Measurements from ENCODE around the gene PTPRM.

DNA sequence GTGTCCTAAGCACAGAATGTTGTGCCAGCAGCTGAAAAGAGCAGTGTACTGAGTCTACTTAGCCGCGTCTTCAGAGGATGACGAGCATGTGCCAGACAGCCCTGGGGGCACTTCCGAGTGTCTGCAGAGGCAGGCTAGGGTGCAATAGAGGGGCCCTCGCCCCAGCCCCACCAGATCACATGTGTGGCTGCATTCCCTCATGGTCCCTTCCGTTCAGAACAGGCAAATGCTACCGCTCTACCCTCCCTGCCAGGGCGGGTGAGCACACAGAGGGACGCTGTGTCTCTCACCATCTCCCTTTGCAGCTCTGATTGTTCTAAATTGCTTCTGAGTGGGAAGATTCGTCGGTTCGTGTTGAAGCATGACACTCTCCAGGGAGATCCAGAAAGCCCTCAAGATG, 829.9 kb downstream of the PTPRM start:
- TF ChIP-seq SUZ12 (IDR thresholded peaks at IDR 0.05; ENCODE audit: extremely low read depth, insufficient read depth, insufficient read length), result no peak
- no peak for TF ChIP-seq ZNF274 (IDR thresholded peaks at IDR 0.05; ENCODE audit: low read depth, low read length)
